ENCODE data around the gene OR5D13.

Gene OR5D13

GRCh38 chr11:55773138-55773537 is at the start of gene OR5D13:
OR5D13 (plus strand) TSS chr11:55773438; CDS start chr11:55773438, 0 bp downstream.
- no peak for DNase-seq (ENCODE audit: low read depth)

GRCh38 chr11:55726715-55727324 is 46.4 kb upstream of the OR5D13 start:
- no peak for DNase-seq (ENCODE audit: low read depth)

- no peak for DNase-seq (ENCODE audit: low read depth)
Observed at GRCh38 chr11:55732936-55733335, 40.3 kb upstream of the OR5D13 start.

GRCh38 chr11:55791606-55792005 is 18.4 kb downstream of the OR5D13 start:
- DNase-seq (ENCODE audit: low read depth), result no peak

GRCh38 chr11:55793321-55793720 is 20.1 kb downstream of the OR5D13 start:
- no peak for DNase-seq (ENCODE audit: low read depth)

GRCh38 chr11:55795256-55795655 is 22.0 kb downstream of the OR5D13 start, which contains the start of gene OR5D14:
OR5D14 (plus strand) TSS chr11:55795556; CDS start chr11:55795556, 0 bp downstream.
- DNase-seq (ENCODE audit: low read depth), result no peak

- no peak for DNase-seq (ENCODE audit: low read depth)
Observed at GRCh38 chr11:55806248-55806647, 33.0 kb downstream of the OR5D13 start.

GRCh38 chr11:55811067-55811466 is 37.8 kb downstream of the OR5D13 start, which contains the start of gene OR5L1:
OR5L1 (plus strand) TSS chr11:55811367; CDS start chr11:55811467, 100 bp downstream.
- no peak for DNase-seq (ENCODE audit: low read depth)

GRCh38 chr11:55819330-55819729 is 46.1 kb downstream of the OR5D13 start, which contains the start of gene OR5D18:
OR5D18 (plus strand) TSS chr11:55819630; CDS start chr11:55819630, 0 bp downstream.
- DNase-seq (ENCODE audit: low read depth), result no peak

Measured in ELR (cell line).